Spleen (tissue), 11 donors: ENCODE measurements around the gene IL22RA2. TPM values are rescaled to one million over a fixed set of nuclear protein-coding genes. Genes with fewer than 3 reads are reported as not detected.

ENCODE experiments used
- DNase-seq: peaks from one replicate; pipeline ENCODE4 v3.0.0-alpha.2; 2020
- H3K27ac ChIP-seq, 8 donors: fragments of 200-600 bp; sonication (generic) in 7 of 8; 1 replicate in 4 of 8; 2 replicates in 4 of 8; pipeline versions ENCODE4 v1.5.0 to v1.8.0; 2016 to 2021; ENCODE audit warnings: inconsistent platforms in 4 of 8, mild to moderate bottlenecking in 4 of 8, moderate library complexity in 1 of 8
- H3K27me3 ChIP-seq, 7 donors: fragments of 200-600 bp; sonication (generic) in 6 of 7; replicated peaks in 1 of 7; 1 replicate in 4 of 7; 2 replicates in 3 of 7; pipeline versions ENCODE4 v1.5.0 to v1.8.0; 2016 to 2021; ENCODE audit warnings: inconsistent platforms in 3 of 7, mild to moderate bottlenecking in 1 of 7
- H3K36me3 ChIP-seq, 6 donors: fragments of 200-600 bp; sonication (generic) in 5 of 6; 1 replicate in 4 of 6; 2 replicates in 2 of 6; pipeline versions ENCODE4 v1.5.0 to v1.8.0; 2016 to 2021; ENCODE audit warnings: inconsistent platforms in 2 of 6
- H3K4me1 ChIP-seq, 6 donors: fragments of 200-600 bp; sonication (generic) in 5 of 6; 1 replicate in 3 of 6; 2 replicates in 3 of 6; pipeline versions ENCODE4 v1.5.0 to v1.8.0; 2016 to 2021; ENCODE audit warnings: inconsistent platforms in 3 of 6
- H3K4me3 ChIP-seq, 8 donors: fragments of 200-600 bp; sonication (generic) in 7 of 8; 1 replicate in 4 of 8; 2 replicates in 4 of 8; pipeline versions ENCODE4 v1.5.0 to v1.8.0; 2016 to 2021; ENCODE audit warnings: inconsistent platforms in 4 of 8, mild to moderate bottlenecking in 4 of 8, moderate library complexity in 2 of 8
- H3K9me3 ChIP-seq, 8 donors: fragments of 200-600 bp; sonication (generic) in 7 of 8; 1 replicate in 4 of 8; 2 replicates in 4 of 8; pipeline versions ENCODE4 v1.5.0 to v1.8.0; 2016 to 2021; ENCODE audit warnings: inconsistent platforms in 4 of 8
- CTCF ChIP-seq, 11 experiments: fragments of 200-600 bp in 7 of 11; fragments of 450-650 bp in 4 of 11; sonication (generic) in 4 of 11; IDR thresholded peaks in 8 of 11; conservative IDR thresholded peaks in 3 of 11; 1 replicate in 7 of 11; 2 replicates in 4 of 11; pipeline versions ENCODE4 v1.4.0 to v1.8.0; 2016 to 2021; ENCODE audit warnings: antibody characterized with exemption in 11 of 11, inconsistent platforms in 4 of 11, mild to moderate bottlenecking in 1 of 11
- POLR2A ChIP-seq, 3 donors: fragments of 450-650 bp; IDR thresholded peaks; one replicate each; pipeline ENCODE4 v1.5.1; 2017; ENCODE audit warnings: antibody characterized with exemption in 3 of 3, mild to moderate bottlenecking in 1 of 3
- POLR2AphosphoS5 ChIP-seq, 3 donors: sonication (generic); formaldehyde crosslinking; IDR thresholded peaks; one replicate each; pipeline ENCODE4 v1.5.1; 2017; ENCODE audit warnings: antibody characterized with exemption in 3 of 3
- WGBS, 5 donors: extraction: QIAGEN DNeasy Blood & Tissue Kit in 3 of 5; methylation state at CpG; one replicate each; pipeline versions ENCODE4 v1.1.5 to v1.1.7; 2013 to 2018; 5-methylcytosine and 5-hydroxymethylcytosine counted together
- intact Hi-C: fragments of 100-400 bp; cut with DNase I; formaldehyde crosslinking; loops from one replicate; pipeline ENCODE4 v1.15.0; 2023; ENCODE audit warnings: low total_unique reads
- polyA plus RNA-seq, 3 donors: library from polyadenylated mRNA; stranded (reverse); fragments of 200-250 nt; gene quantifications; one replicate each; pipeline ENCODE4 v1.2.1, GENCODE V29; 2013
- total RNA-seq, 7 donors: library from RNA; depleted of rRNA in 3 of 7; stranded (reverse); fragments of >200 nt in 3 of 7; fragmentation: NEBNext Ultra II Directional in 4 of 7; extraction: Animal tissue kit (Norgen Biotek cat#: 25700) in 4 of 7; gene quantifications; one replicate each; pipeline versions ENCODE4 v1.1.0 to v1.2.1, GENCODE V29; 2016 to 2021
- donor health status: healthy with polysubstance abuse.
- donor health status: DM: no; HTN: no; CAD: no; lungs with moderate emphysema.
- donor health status: DM: no; HTN: no; CAD: no.
- donor health status: Bipolar disorder and iron deficiency.
- donor health status: healthy.
- donor health status: DM: no; HTN: no; CAD: no.
- donor health status: DM: yes; HTN: yes; CAD: no.

The IL22RA2 gene
- total and polyA plus RNA-seq, 10 donors, result 0.06 to 2.1 (median 0.19) TPM; not detected in 5

- peaks cover 0 to 16% (median 10%) of the 10 kb centered on the region in 6 donors for H3K36me3 ChIP-seq
- H3K4me1 ChIP-seq, result peaks cover 0 to 27% (median 4%) of the 10 kb centered on the region in 6 donors
- intact Hi-C loops, result no loop called here
- no peak overlapping the region for H3K27ac ChIP-seq
- peaks cover 0 to 31% (median 24%) of the 10 kb centered on the region in 8 donors for H3K9me3 ChIP-seq
- no peaks in the 10 kb centered on the region for H3K27me3 ChIP-seq
- DNase-seq, result no peak
- TF ChIP-seq POLR2A (IDR thresholded peaks at IDR 0.05), result no peak
- TF ChIP-seq POLR2AphosphoS5 (IDR thresholded peaks at IDR 0.05), result no peak
- no peak for TF ChIP-seq CTCF (IDR thresholded peaks at IDR 0.05 in 8 of 11, conservative IDR thresholded peaks at IDR 0.05 in 3 of 11)
- WGBS, 5 donors, result 92 to 96% (median 93%) methylated on average over 4 of the region's 4 CpGs
- H3K4me3 ChIP-seq, result no peak overlapping the region
These were observed 19.4 kb upstream of the IL22RA2 start for GRCh38 chr6:137192821-137193220.

GRCh38 chr6:137191670-137192069 lies 18.2 kb upstream of the IL22RA2 start:
- peaks cover 0 to 5% (median 0%) of the 10 kb centered on the region in 6 donors for H3K36me3 ChIP-seq
- TF ChIP-seq POLR2AphosphoS5 (IDR thresholded peaks at IDR 0.05), result no peak
- TF ChIP-seq CTCF (IDR thresholded peaks at IDR 0.05 in 8 of 11, conservative IDR thresholded peaks at IDR 0.05 in 3 of 11), result no peak
- no peak for TF ChIP-seq POLR2A (IDR thresholded peaks at IDR 0.05)
- H3K4me3 ChIP-seq, result no peak overlapping the region
- H3K27ac ChIP-seq, result no peak overlapping the region
- DNase-seq, result no peak
- no peaks in the 10 kb centered on the region for H3K27me3 ChIP-seq
- intact Hi-C loops, result no loop called here
- peaks cover 0 to 16% (median 4%) of the 10 kb centered on the region in 6 donors for H3K4me1 ChIP-seq
- WGBS, 5 donors, result 79 to 86% (median 82%) methylated on average over 1 of the region's 1 CpG
- H3K9me3 ChIP-seq, result peaks cover 0 to 42% (median 34%) of the 10 kb centered on the region in 8 donors

- peaks cover 0 to 46% (median 36%) of the 10 kb centered on the region in 8 donors for H3K9me3 ChIP-seq
- no peak for TF ChIP-seq CTCF (IDR thresholded peaks at IDR 0.05 in 8 of 11, conservative IDR thresholded peaks at IDR 0.05 in 3 of 11)
- no peak for TF ChIP-seq POLR2A (IDR thresholded peaks at IDR 0.05)
- no peak for TF ChIP-seq POLR2AphosphoS5 (IDR thresholded peaks at IDR 0.05)
- intact Hi-C loops, result no loop called here
- DNase-seq, result no peak
- H3K4me1 ChIP-seq, result peaks cover 0 to 12% (median 2%) of the 10 kb centered on the region in 6 donors
- H3K27ac ChIP-seq, result no peak overlapping the region
- H3K36me3 ChIP-seq, result peaks cover 0 to under 1% (median 0%) of the 10 kb centered on the region in 6 donors
- H3K4me3 ChIP-seq, result no peak overlapping the region
- 84 to 95% (median 89%) methylated on average over 3 of the region's 3 CpGs for WGBS, 5 donors
- no peaks in the 10 kb centered on the region for H3K27me3 ChIP-seq
These were observed 17.8 kb upstream of the IL22RA2 start for GRCh38 chr6:137191236-137191635.

GRCh38 chr6:137190583-137191094 lies 17.2 kb upstream of the IL22RA2 start:
- Histone ChIP-seq H3K36me3 (no peaks in the 10 kb centered on the region), H3K27ac (no peak overlapping the region)

More at GRCh38 chr6:137190583-137191094, 17.2 kb upstream of the IL22RA2 start:
- no peaks in the 10 kb centered on the region for H3K27me3 ChIP-seq
- peaks cover 0 to 6% (median 0%) of the 10 kb centered on the region in 6 donors for H3K4me1 ChIP-seq
- H3K4me3 ChIP-seq, result no peak overlapping the region
- intact Hi-C loops, result no loop called here
- 84 to 90% (median 88%) methylated on average over 5 of the region's 5 CpGs for WGBS, 5 donors
- TF ChIP-seq POLR2A (IDR thresholded peaks at IDR 0.05) (no peak), CTCF (IDR thresholded peaks at IDR 0.05 in 8 of 11, conservative IDR thresholded peaks at IDR 0.05 in 3 of 11) (no peak), POLR2AphosphoS5 (IDR thresholded peaks at IDR 0.05) (no peak)
- DNase-seq, result no peak
- peaks cover 0 to 52% (median 40%) of the 10 kb centered on the region in 8 donors for H3K9me3 ChIP-seq
